HL-60/S4 (cell line): Measurements from ENCODE around the gene SLC35D3.
"Not testable (repeated sequence)": the region's sequence is repeated elsewhere in the genome, so short reads cannot be mapped to it uniquely, and the experiment has no call there.

Source experiments
- in situ Hi-C: fragments of 300-500 bp; cut with MboI; formaldehyde crosslinking; loops from 2 replicates; pipeline ENCODE4 v1.14.3; 2022; ENCODE audit warnings: low sequenced_read_pairs

SLC35D3 gene

DNA sequence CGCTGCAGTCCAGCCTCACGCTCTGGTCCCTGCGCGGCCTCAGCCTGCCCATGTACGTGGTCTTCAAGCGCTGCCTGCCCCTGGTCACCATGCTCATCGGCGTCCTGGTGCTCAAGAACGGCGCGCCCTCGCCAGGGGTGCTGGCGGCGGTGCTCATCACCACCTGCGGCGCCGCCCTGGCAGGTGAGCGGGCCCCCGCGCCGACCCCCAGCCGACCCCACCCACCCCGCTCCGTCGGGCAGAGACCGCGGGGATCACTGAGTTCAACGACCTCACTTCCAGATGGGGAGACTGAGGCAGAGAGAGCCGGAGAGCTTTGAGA is 545 bp downstream of the SLC35D3 start:
- in situ Hi-C loops, result no loop called here

- in situ Hi-C loops, result no loop called here
These were observed 1.2 kb downstream of the SLC35D3 start for GRCh38 chr6:136923116-136923953.

- in situ Hi-C loops, result no loop called here
These were observed 2.0 kb downstream of the SLC35D3 start for GRCh38 chr6:136923954-136924673.

DNA sequence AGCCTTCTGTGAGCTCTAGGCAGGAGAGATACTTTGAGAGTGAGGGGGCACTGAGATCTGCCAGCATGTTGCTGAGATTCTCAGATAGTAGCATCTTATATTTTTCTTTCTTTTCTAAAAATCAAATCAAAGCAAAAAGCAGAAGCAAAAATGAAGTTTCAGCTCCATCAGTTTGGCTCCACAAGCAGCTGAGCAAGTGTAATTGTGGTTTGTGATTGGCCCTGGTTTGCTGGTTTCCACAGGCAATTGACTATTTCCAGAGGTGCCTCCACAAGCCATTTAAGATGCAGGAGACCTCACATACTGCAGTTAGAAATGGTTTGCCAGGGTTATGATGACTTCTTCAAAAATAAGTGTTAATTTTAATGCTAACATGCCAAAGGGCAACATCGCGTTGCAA is 4.3 kb downstream of the SLC35D3 start:
- in situ Hi-C loops, result no loop called here

DNA sequence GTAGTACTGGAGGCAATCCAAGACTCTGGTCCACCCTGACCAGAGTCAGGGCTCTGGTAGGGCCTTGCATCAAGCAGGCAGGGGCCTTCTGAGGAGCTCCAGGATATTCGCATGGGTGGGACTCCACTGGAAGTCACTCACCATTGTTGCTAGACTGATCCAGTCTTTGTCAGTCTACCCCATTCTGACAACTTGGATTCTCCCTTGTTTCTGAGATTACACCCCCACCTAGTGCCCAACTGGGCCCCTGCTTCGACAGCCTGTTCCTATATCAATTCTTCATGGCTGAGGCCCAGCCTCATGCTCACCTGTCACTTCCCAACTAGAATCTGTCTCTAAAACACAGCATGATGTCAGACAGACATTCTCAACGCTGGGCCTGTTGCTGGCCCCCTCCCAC is 5.2 kb downstream of the SLC35D3 start:
- in situ Hi-C loops, result no loop called here

DNA sequence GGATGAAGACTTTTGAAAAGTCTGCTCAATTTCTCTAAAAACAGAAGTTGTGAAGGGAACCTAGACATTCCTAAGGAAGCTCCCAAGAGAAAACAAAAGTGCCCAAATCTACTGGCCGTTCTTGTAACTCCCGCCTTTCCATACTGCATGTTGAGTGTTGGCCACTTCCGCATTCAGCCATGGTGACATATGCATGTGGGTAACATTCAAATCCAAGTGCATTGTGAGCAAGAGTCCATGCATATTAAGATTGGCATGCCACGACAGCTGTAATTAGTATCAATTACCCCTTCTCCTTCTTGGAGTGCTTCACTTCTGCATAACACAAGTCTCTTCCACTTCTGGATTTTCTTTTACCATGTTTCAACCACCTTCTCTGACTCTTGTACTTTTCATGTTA is 8.4 kb downstream of the SLC35D3 start:
- in situ Hi-C loops, result no loop called here

- in situ Hi-C loops, result no loop called here
These were observed 10.5 kb downstream of the SLC35D3 start for GRCh38 chr6:136932599-136932998.

- in situ Hi-C loops, result no loop called here
These were observed 23.0 kb downstream of the SLC35D3 start for GRCh38 chr6:136945072-136945471.

GRCh38 chr6:136945711-136946121 is 23.6 kb downstream of the SLC35D3 start:
- in situ Hi-C loops, result no loop called here

DNA sequence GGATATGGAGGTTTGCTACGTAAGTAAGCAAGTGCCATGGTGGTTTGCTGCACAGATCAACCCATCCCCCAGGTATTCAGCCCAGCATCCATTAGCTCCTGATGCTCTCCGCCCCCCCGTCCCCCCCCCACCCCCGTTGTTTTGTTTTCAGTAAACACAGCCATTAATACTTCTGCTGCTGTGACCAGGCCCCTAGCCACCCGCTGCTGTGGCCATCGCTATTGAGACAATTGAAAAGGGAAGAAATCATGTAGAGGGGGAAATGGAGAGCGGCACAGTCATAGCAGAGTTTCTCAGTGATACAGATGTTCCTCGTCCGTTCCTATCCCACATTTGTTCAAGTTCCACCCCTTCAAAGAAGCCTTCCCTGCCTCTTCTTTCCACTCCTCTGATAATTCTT is 24.9 kb downstream of the SLC35D3 start:
- in situ Hi-C loops, result no loop called here

- in situ Hi-C loops, result not testable (repeated sequence)
These were observed 27.9 kb downstream of the SLC35D3 start for GRCh38 chr6:136949957-136950356.

DNA sequence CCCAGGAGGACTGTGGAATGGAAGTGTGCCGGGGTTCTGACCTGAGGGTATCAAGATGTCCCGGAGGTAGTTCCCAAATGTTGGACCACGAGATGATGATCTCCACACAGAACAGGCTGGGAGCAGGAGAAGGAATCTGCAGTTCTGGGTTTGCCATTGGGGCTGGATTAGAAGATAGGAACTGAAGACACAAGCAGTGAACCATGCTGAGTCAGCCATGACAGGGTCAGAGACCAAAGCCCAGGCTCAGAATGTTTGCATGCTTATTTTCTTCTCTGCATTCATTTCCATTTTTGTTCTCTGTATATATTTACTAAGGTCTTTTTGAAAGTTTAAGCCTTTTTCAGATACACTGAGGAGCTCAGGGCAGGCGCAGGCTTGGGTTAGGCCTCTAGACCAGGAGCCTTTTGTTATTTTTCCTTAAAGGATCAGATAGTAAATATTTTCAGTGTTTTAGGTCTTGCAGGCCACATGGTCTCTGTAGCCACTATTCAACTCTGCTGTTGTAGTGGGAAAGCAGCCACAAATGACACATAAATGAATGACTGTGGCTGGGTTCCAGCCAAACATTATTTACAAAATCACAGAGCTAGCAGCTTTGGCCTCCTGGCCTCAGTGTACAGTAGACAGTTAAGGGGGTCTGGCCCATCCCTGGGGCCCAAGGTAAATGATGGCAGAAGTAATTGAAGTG is 28.5 kb downstream of the SLC35D3 start:
- in situ Hi-C loops, result no loop called here

DNA sequence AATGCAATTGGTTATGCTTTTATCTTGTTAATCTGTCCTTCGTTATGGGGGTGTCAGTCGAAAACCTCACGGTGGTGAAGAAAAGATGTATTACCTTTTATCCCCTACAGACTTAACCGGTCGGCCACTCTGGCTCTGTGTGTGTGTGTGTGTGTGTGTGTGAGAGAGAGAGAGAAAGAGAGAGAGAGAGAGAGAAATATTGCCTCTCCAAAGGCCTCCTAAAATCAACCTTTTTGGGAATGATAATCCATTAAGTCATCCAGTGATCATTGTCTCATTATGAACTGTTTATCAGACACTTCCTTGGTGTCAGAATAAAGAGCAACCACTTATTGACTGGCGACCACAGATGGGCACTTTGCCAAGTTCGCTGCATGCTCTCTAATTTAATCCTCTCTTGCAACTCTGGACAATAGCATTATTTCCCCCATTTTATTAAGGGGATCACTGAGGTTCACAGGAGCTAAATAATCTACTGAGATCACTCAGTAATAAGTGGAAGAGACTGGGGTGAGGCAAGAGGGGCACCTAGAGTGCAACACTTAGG is 30.7 kb downstream of the SLC35D3 start:
- in situ Hi-C loops, result no loop called here

DNA sequence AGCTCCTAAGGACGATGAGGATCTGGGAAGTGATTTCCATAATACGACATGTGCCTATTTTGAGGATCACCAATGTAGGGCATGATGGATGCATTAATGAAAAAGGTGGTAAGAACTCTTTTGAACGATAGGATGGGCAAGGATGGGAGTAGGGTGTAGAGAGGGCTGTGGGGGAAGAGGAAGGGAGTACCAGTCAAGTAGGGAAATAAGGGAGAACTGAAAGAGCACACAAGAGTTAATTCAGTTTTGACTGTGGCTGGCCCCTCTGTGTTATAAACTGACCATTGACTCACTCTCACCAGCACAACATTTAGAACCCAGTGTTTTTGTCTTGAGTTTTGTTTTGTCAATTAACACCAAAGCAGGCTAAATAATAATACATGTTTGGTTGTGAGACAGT is 33.0 kb downstream of the SLC35D3 start:
- in situ Hi-C loops, result no loop called here

GRCh38 chr6:136956590-136957544 is 34.8 kb downstream of the SLC35D3 start:
- in situ Hi-C loops, result no loop called here

GRCh38 chr6:136958168-136958567 is 36.1 kb downstream of the SLC35D3 start:
- in situ Hi-C loops, result no loop called here

- in situ Hi-C loops, result no loop called here
These were observed 37.4 kb downstream of the SLC35D3 start for GRCh38 chr6:136959471-136959891.

- in situ Hi-C loops, result not testable (repeated sequence)
These were observed 37.8 kb downstream of the SLC35D3 start for GRCh38 chr6:136959935-136960334.

GRCh38 chr6:136960781-136961180 is 38.7 kb downstream of the SLC35D3 start:
- in situ Hi-C loops, result no loop called here

DNA sequence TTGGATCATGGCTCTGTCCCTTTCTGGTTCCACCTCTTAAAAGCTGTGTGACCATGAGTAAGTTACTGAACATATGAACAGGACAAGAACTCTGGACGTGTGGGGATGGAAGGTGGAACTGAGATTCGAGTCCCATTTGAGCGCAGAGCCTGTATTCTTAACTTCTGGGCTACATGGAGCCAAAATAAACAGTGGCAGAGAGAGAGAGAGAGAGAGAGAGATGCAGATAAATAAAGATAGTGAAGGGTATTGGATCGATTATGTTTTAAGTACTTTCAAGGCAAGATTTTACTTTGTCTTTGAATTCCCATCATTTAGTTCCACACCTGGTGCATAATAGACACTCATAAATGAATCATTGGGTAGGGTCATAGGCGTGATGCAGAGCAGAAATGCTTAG is 39.7 kb downstream of the SLC35D3 start:
- in situ Hi-C loops, result no loop called here
